Cardiac fibroblast (primary cell): ENCODE data around the gene ATP2C2.

ENCODE experiments used
- DNase-seq, 2 donors: peaks; one replicate each; pipeline versions ENCODE4 v3.0.0 to v3.0.0-alpha.2; 2010; ENCODE audit warnings: low read depth in 2 of 2
- H3K4me3 ChIP-seq, 2 donors: replicated peaks in 1 of 2; 1 replicate in 1 of 2; 2 replicates in 1 of 2; pipeline ENCODE4 v1.5.1; 2011; ENCODE audit warnings: low read depth in 2 of 2, low read length in 2 of 2, mild to moderate bottlenecking in 2 of 2, moderate library complexity in 1 of 2
- TF ChIP-seq, protein P1 (sequence below): IDR thresholded peaks from one replicate; pipeline ENCODE4 v1.5.1; 2011; ENCODE audit warnings: low read depth, mild to moderate bottlenecking, low read length, inconsistent platforms

The ATP2C2 gene

DNA sequence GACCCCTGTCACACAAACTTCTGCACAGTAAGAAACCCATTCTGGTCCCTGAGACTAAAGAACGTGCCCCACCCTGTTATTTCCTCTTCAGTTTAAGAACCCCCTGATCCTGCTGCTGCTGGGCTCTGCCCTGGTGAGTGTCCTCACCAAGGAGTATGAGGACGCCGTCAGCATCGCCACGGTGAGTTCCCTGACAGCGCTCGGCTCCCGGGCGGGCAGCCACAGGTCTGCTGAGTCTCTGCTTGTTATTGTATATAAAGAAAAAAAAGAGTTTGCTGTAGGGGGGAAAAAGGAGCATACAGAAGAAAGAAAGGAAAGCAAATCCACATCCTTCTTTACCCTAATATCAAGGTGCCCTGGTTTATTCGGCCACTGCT, 40.0 kb downstream of the ATP2C2 start:
- H3K4me3 ChIP-seq, result no peak overlapping the region
- DNase-seq, result no peak
- TF ChIP-seq, protein P1, sequence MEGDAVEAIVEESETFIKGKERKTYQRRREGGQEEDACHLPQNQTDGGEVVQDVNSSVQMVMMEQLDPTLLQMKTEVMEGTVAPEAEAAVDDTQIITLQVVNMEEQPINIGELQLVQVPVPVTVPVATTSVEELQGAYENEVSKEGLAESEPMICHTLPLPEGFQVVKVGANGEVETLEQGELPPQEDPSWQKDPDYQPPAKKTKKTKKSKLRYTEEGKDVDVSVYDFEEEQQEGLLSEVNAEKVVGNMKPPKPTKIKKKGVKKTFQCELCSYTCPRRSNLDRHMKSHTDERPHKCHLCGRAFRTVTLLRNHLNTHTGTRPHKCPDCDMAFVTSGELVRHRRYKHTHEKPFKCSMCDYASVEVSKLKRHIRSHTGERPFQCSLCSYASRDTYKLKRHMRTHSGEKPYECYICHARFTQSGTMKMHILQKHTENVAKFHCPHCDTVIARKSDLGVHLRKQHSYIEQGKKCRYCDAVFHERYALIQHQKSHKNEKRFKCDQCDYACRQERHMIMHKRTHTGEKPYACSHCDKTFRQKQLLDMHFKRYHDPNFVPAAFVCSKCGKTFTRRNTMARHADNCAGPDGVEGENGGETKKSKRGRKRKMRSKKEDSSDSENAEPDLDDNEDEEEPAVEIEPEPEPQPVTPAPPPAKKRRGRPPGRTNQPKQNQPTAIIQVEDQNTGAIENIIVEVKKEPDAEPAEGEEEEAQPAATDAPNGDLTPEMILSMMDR, result no peak

DNA sequence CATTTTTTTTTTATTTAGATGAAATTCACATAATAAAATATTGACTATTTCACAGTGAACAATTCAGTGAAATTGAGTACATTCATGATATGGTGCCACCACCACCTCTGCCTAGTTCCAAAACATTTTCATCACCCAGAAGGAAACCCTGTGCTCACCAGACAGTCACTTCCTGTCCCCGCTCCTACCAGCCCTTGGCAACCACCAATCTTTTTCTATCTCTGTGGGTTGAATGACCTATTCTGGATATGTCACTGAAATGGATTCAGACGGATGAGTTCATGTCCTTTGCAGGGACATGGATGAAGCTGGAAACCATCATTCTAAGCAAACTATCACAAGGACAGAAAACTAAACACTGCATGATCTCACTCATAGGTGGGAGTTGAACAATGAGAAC, 40.5 kb downstream of the ATP2C2 start:
- TF ChIP-seq, protein P1, result no peak
- no peak for DNase-seq
- H3K4me3 ChIP-seq, result no peak overlapping the region

DNA sequence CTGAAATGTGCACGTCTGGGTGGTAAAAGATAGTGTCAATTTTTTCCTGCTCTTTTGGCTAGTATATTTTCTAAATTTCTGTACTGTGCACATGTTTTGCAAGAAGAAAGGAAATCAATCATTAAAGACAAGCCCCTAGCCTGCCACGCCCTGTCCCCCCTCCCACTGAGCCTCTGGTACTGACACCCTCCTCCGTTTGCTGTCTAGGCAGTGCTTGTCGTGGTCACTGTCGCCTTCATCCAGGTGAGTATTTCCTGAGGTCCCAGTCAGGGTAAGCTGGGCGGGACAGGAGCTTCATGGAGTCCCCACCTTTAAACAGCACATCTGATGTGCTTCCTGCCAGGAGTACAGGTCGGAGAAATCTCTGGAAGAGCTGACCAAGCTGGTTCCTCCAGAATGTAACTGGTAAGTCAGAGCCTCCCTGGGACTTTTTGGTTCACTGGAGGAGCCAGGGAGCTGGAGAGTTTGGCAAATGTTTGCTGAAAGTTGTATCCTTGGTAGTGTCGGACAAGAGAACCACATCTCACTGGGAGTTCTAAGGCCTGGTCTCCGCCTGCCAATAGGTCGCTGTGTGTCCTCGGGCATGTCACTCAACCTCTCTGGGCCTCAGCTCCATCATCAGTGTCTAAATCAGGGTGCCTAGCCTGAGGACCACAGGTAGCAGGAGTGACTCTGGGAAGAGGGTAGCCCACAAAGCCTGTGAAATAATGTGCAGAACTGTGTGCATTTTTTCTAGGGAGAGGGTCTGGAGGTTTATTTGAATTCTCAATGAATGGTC, 42.2 kb downstream of the ATP2C2 start:
- no peak for DNase-seq
- TF ChIP-seq, protein P1, result no peak
- H3K4me3 ChIP-seq, result no peak overlapping the region

DNA sequence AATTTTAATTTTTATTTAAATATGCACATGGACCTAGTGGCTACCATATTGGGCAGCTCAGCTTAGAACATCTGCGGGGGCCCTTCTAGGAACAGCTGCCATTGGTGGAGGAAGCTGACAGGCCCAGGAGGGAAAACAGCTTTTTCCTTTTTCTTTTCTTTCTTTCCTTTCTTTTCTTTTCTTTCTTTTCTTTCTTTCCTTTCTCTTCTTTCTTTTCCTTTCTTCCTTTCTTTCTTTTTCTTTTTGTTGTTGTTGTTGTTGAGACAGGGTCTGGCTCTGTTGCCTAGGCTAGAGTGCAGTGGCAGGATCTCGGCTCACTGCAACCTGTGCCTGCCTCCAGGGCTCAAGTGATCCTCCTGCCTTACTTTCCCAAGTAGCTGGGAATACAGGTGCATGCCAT, 43.4 kb downstream of the ATP2C2 start:
- H3K4me3 ChIP-seq, result no peak overlapping the region
- no peak for DNase-seq
- TF ChIP-seq, protein P1, result no peak

DNA sequence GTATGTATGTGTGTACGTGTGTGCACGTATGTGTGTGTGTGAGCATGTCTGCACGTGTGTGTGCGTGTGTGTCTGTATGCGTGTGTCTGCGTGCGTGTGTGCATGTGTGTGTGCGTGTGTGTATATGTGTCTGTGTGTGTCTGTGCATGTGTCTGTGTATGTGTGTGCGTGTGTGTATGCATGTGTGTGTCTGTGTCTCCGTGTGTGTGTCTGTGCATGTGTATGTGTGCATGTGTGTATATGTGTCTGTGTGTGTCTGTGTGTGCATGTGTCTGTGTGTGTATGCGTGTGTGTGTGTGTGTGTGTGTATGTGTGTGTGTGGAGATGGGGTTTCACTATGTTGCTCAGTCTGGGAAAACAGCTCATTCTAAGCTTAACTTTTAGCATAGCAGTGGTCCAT, 43.9 kb downstream of the ATP2C2 start:
- TF ChIP-seq, protein P1, result no peak
- no peak overlapping the region for H3K4me3 ChIP-seq

DNA sequence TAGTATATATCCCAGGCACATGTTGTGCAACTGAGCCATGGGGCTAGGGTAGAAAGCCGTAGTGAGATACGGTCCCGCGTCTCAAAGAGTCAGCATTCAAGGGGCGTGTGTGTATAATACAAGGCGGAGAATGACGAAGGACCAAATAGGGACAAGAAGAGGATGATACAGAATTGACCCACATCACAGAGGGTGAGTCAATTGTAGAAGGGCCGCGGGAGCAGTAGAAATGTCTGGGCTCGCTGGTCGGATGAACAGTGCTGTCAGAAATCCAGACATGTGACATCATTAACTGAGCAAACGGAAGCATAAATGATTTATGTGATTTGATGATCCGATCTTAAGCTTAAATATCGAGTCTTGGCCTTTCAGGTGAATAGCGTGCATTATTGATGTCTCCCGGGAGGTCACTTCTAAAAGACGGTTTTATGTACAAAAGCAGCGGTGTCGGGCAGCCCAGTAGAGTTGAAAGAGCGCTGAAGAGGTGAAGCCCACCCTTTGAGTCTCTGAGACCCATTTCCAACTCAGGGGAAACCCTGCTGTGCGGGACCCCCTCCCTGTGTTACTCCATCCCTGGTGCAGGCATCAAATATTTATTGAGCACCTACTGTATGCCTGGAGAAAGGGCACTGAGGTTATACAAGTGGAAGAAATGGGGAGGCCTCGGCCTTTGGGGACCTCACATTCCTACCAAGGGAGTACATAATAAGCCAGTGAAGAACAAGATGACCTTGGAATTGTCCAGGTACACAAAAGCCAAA, 45.1 kb downstream of the ATP2C2 start:
- no peak overlapping the region for H3K4me3 ChIP-seq
- DNase-seq, result no peak
- TF ChIP-seq, protein P1, result no peak

More for the DNA sequence above, 43.9 kb downstream of the ATP2C2 start:
- no peak for DNase-seq
